ENCODE results near the gene NRG2. TPM values are rescaled to one million over a fixed set of nuclear protein-coding genes. Genes with fewer than 3 reads are reported as not detected.

Gene NRG2
- total and polyA plus RNA-seq, 2 of the 8 experiments (the other 6 are each of a cell fraction or from before 2014, with no cell fraction given) = 0.27 to 0.54 TPM

DNA sequence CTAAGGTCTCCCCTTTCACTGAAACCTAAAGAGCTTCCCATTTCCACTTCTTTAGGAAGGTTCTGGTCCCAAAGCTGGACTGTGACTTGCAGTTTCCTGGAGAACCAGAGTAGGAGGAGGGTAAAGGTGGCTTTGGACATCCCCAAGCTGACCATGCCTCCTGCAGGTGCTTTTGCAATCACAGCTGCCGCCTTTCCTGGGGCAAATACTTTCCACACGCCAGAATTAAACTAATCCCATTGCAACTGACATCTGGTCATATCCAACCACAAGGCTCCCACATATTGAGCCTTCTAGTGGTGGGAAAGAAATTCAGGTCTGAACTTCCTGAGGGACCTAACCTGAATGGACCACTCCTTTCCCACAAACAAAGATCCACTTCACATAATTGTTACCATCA is 92.7 kb downstream of the NRG2 start:
- Histone ChIP-seq H3K27ac (ENCODE audit: low read depth, low read length) (no peak overlapping the region), H3K14ac (ENCODE audit: insufficient read length) (no peak overlapping the region), H2BK12ac (ENCODE audit: low read depth, low read length) (no peak overlapping the region), H3K23ac (ENCODE audit: insufficient read length) (no peak overlapping the region), H4K91ac (replicated peaks; ENCODE audit: insufficient read length, low read length) (no peak overlapping the region), H2BK20ac (ENCODE audit: low read length) (no peak overlapping the region), H3K36me3 (ENCODE audit: control insufficient read depth in 2 of 4, insufficient read depth in 4 of 4, low read length in 3 of 4) (no peaks in the 10 kb centered on the region), H4K8ac (ENCODE audit: extremely low read depth, insufficient read depth, low read length) (no peak overlapping the region), H2BK120ac (replicated peaks; ENCODE audit: low read depth, low read length) (no peak overlapping the region), H3K9ac (replicated peaks in 1 of 4; ENCODE audit: extremely low read depth in 1 of 4, low read depth in 3 of 4, low read length in 3 of 4) (no peak overlapping the region), H4K5ac (ENCODE audit: insufficient read length, low read depth, low read length) (no peak overlapping the region), H2BK5ac (ENCODE audit: low read depth, low read length) (no peak overlapping the region), H3K27me3 (replicated peaks in 1 of 4; ENCODE audit: control insufficient read depth in 3 of 4, extremely low read depth in 1 of 4, insufficient read depth in 3 of 4, low read length in 3 of 4) (no peaks in the 10 kb centered on the region; a peak in 1 of 7 replicates), H3K4ac (replicated peaks; ENCODE audit: insufficient read length, low read depth, low read length) (no peak overlapping the region), H3K18ac (ENCODE audit: extremely low read depth, low read length) (no peak overlapping the region), H3K9me3 (ENCODE audit: insufficient read depth in 2 of 2, low read depth in 1 of 2, low read length in 1 of 2) (no peaks in the 10 kb centered on the region), H3K4me3 (ENCODE audit: extremely low read depth in 1 of 4, insufficient read depth in 2 of 4, low read depth in 3 of 4, low read length in 4 of 4) (no peak overlapping the region), H3K4me1 (replicated peaks in 1 of 4; ENCODE audit: control insufficient read depth in 3 of 4, insufficient read depth in 4 of 4, low read length in 3 of 4) (peaks cover 0 to 12% (median 2%) of the 10 kb centered on the region in 4 experiments; a peak in 5 of 7 replicates), H3K79me1 (ENCODE audit: low read depth, low read length) (no peaks in the 10 kb centered on the region), H2AK5ac (ENCODE audit: low read depth, low read length) (no peak overlapping the region), H2AFZ (ENCODE audit: low read length) (no peak overlapping the region), H3K4me2 (ENCODE audit: insufficient read depth in 1 of 2, low read depth in 2 of 2, low read length in 2 of 2) (no peak overlapping the region), H3K79me2 (ENCODE audit: control insufficient read depth in 1 of 2, insufficient read depth in 2 of 2, low read length in 2 of 2) (no peaks in the 10 kb centered on the region), H2BK15ac (ENCODE audit: low read length) (no peak overlapping the region), H3K23me2 (ENCODE audit: low read depth, low read length) (peaks cover 3% of the 10 kb centered on the region; the same call in 1 of the 2 replicates), H4K20me1 (replicated peaks in 1 of 2; ENCODE audit: control insufficient read depth in 1 of 2, insufficient read depth in 2 of 2, low read length in 2 of 2) (no peaks in the 10 kb centered on the region), H3K56ac (replicated peaks; ENCODE audit: insufficient read length, low read depth, low read length) (no peak overlapping the region)
- peak in 1 of 2 experiments; percentile 30 for DNase-seq (ENCODE audit: low read depth in 1 of 2, low spot score in 2 of 2)
- 86% methylated on average over 2 of the region's 2 CpGs; no CpG with 5 or more reads in 1 of the 2 experiments for WGBS, 2 experiments (ENCODE audit: extremely low coverage in 1 of 2, insufficient coverage in 1 of 2, insufficient read length in 1 of 2, insufficient replicate concordance in 2 of 2, low coverage in 1 of 2, low lambda C conversion rate in 2 of 2, missing lambda C conversion rate in 1 of 2)
- POLR2A ChIA-PET (ENCODE audit: partially characterized antibody) = interaction anchor here (0.6 to 0.9 kb wide), 2 partner anchors 45 to 835 kb away, joined by 3 read pairs; partner anchors contain the start of gene PCDHA1
- FAIRE-seq = no peak
- CTCF ChIA-PET (ENCODE audit: partially characterized antibody) = interaction anchor here (0.6 to 3.7 kb wide), 9 partner anchors 10 to 129 kb away, joined by 3 to 32 read pairs (median 4); no protein-coding TSS in a partner anchor
- TF ChIP-seq FOSL1 (IDR thresholded peaks at IDR 0.05; ENCODE audit: insufficient read depth, low read depth, low read length) (no peak), EGR1 (IDR thresholded peaks at IDR 0.05; ENCODE audit: borderline replicate concordance, low read depth, low read length) (no peak), CHD2 (IDR thresholded peaks at IDR 0.05; ENCODE audit: low read length) (no peak), GTF2F1 (IDR thresholded peaks at IDR 0.05; ENCODE audit: borderline replicate concordance, low read depth, low read length) (no peak), YY1 (IDR thresholded peaks at IDR 0.05; ENCODE audit: low read depth, low read length) (no peak), SP4 (IDR thresholded peaks at IDR 0.05; ENCODE audit: low read length) (no peak), HDAC2 (IDR thresholded peaks at IDR 0.05; ENCODE audit: borderline replicate concordance in 1 of 2, low read depth in 2 of 2, low read length in 2 of 2) (no peak), SP1 (IDR thresholded peaks at IDR 0.05; ENCODE audit: low read depth, low read length) (no peak)
- TF ChIP-seq, protein P1, sequence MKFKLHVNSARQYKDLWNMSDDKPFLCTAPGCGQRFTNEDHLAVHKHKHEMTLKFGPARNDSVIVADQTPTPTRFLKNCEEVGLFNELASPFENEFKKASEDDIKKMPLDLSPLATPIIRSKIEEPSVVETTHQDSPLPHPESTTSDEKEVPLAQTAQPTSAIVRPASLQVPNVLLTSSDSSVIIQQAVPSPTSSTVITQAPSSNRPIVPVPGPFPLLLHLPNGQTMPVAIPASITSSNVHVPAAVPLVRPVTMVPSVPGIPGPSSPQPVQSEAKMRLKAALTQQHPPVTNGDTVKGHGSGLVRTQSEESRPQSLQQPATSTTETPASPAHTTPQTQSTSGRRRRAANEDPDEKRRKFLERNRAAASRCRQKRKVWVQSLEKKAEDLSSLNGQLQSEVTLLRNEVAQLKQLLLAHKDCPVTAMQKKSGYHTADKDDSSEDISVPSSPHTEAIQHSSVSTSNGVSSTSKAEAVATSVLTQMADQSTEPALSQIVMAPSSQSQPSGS (IDR thresholded peaks at IDR 0.05; ENCODE audit: low read length) = no peak
- TF ChIP-seq, protein P2, sequence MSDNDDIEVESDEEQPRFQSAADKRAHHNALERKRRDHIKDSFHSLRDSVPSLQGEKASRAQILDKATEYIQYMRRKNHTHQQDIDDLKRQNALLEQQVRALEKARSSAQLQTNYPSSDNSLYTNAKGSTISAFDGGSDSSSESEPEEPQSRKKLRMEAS (IDR thresholded peaks at IDR 0.05) = no peak
- TF ChIP-seq, protein P3, sequence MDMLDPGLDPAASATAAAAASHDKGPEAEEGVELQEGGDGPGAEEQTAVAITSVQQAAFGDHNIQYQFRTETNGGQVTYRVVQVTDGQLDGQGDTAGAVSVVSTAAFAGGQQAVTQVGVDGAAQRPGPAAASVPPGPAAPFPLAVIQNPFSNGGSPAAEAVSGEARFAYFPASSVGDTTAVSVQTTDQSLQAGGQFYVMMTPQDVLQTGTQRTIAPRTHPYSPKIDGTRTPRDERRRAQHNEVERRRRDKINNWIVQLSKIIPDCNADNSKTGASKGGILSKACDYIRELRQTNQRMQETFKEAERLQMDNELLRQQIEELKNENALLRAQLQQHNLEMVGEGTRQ (IDR thresholded peaks at IDR 0.05; ENCODE audit: low read length) = no peak

All from H1 (cell line).